ENCODE results near the gene LCLAT1. TPM values are rescaled to one million over a fixed set of nuclear protein-coding genes. Genes with fewer than 3 reads are reported as not detected.

LCLAT1 gene
- total RNA-seq, 4 donors from 2014 or later: 10.3 to 20.6 (median 17.7) TPM

DNA sequence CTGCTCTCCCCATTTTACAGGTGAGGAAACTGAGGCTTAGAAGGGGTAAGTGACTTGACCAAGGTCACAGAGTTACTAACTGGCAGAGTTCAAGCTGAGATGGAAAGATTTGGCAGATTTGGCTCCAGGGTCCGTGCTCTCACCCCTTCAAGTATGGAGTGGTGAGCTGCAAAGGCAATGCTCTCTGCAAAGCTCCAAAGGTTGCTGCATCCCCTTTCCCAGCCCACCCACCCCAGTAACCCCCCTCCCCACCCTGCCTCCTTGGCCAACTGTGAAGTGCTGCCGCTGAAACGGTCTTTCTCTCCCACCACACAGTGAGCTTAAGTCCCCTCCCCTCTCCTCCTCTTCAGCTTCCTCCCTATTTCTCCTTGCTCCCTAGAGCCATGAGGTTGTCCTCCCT lies 207.4 kb downstream of the LCLAT1 start:
- Histone ChIP-seq H3K4me1 (no peaks in the 10 kb centered on the region), H3K36me3 (no peaks in the 10 kb centered on the region), H3K9me3 (no peaks in the 10 kb centered on the region), H3K27me3 (no peaks in the 10 kb centered on the region), H3K4me3 (no peak overlapping the region), H3K27ac (no peak overlapping the region)
- WGBS: 89% methylated on average over 3 of the region's 3 CpGs
- TF ChIP-seq EP300 (IDR thresholded peaks at IDR 0.05): no peak
- no peak for DNase-seq (ENCODE audit: low spot score in 2 of 2)

GRCh38 chr2:30655211-30655610 lies 208.2 kb downstream of the LCLAT1 start:
- WGBS: 71% methylated on average over 5 of the region's 6 CpGs

DNA sequence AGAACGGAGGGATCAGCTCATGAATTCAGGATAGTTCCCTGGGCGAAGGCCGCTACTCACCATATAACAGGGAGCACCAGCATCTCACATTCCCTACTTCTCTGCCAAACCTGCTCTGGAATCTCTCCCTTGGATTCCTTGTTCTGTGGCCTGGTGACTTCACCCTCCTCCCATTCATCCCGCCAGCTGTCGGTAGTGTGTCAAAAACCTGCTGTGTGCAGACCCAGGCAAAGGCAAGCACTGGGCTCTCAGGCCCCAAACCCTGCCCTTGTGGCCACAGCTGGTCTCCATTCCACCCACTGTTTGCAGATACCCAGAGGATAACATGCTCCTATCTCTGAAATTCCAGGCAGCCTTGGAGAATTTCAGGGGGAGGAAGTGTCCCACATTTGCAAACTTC lies 208.6 kb downstream of the LCLAT1 start:
- DNase-seq (ENCODE audit: low spot score in 2 of 2): no peak
- Histone ChIP-seq H3K4me1 (no peaks in the 10 kb centered on the region), H3K4me3 (no peak overlapping the region), H3K36me3 (no peaks in the 10 kb centered on the region), H3K9me3 (no peaks in the 10 kb centered on the region), H3K27me3 (no peaks in the 10 kb centered on the region), H3K27ac (no peak overlapping the region)
- TF ChIP-seq, protein P1, sequence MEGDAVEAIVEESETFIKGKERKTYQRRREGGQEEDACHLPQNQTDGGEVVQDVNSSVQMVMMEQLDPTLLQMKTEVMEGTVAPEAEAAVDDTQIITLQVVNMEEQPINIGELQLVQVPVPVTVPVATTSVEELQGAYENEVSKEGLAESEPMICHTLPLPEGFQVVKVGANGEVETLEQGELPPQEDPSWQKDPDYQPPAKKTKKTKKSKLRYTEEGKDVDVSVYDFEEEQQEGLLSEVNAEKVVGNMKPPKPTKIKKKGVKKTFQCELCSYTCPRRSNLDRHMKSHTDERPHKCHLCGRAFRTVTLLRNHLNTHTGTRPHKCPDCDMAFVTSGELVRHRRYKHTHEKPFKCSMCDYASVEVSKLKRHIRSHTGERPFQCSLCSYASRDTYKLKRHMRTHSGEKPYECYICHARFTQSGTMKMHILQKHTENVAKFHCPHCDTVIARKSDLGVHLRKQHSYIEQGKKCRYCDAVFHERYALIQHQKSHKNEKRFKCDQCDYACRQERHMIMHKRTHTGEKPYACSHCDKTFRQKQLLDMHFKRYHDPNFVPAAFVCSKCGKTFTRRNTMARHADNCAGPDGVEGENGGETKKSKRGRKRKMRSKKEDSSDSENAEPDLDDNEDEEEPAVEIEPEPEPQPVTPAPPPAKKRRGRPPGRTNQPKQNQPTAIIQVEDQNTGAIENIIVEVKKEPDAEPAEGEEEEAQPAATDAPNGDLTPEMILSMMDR (IDR thresholded peaks at IDR 0.05): no peak
- TF ChIP-seq EP300 (IDR thresholded peaks at IDR 0.05) (no peak), POLR2A (IDR thresholded peaks at IDR 0.05) (no peak), POLR2AphosphoS5 (IDR thresholded peaks at IDR 0.05) (no peak)
- 75% methylated on average over 5 of the region's 5 CpGs for WGBS

More at GRCh38 chr2:30655211-30655610, 208.2 kb downstream of the LCLAT1 start:
- Histone ChIP-seq H3K36me3 (no peaks in the 10 kb centered on the region), H3K9me3 (no peaks in the 10 kb centered on the region), H3K4me1 (no peaks in the 10 kb centered on the region), H3K27me3 (no peaks in the 10 kb centered on the region), H3K27ac (no peak overlapping the region), H3K4me3 (no peak overlapping the region)
- TF ChIP-seq POLR2A (IDR thresholded peaks at IDR 0.05) (no peak), POLR2AphosphoS5 (IDR thresholded peaks at IDR 0.05) (no peak), EP300 (IDR thresholded peaks at IDR 0.05) (no peak)
- TF ChIP-seq, protein P1 (IDR thresholded peaks at IDR 0.05): no peak
- DNase-seq (ENCODE audit: low spot score in 2 of 2): no peak

GRCh38 chr2:30656079-30656478 lies 209.0 kb downstream of the LCLAT1 start:
- no peaks in the 10 kb centered on the region for H3K4me1 ChIP-seq
- H3K36me3 ChIP-seq: no peaks in the 10 kb centered on the region
- 71% methylated on average over 4 of the region's 4 CpGs for WGBS
- TF ChIP-seq, protein P1 (IDR thresholded peaks at IDR 0.05): no peak
- TF ChIP-seq EP300 (IDR thresholded peaks at IDR 0.05): no peak
- no peak for TF ChIP-seq POLR2AphosphoS5 (IDR thresholded peaks at IDR 0.05)
- no peak for TF ChIP-seq POLR2A (IDR thresholded peaks at IDR 0.05)
- no peak overlapping the region for H3K4me3 ChIP-seq
- H3K27me3 ChIP-seq: no peaks in the 10 kb centered on the region
- no peaks in the 10 kb centered on the region for H3K9me3 ChIP-seq
- DNase-seq (ENCODE audit: low spot score in 2 of 2): no peak
- no peak overlapping the region for H3K27ac ChIP-seq

GRCh38 chr2:30661173-30662107 lies 214.4 kb downstream of the LCLAT1 start:
- DNase-seq (ENCODE audit: low spot score in 2 of 2): no peak
- Histone ChIP-seq H3K4me1 (peaks cover 3% of the 10 kb centered on the region), H3K27me3 (no peaks in the 10 kb centered on the region), H3K4me3 (no peak overlapping the region), H3K9me3 (no peaks in the 10 kb centered on the region), H3K27ac (no peak overlapping the region), H3K36me3 (no peaks in the 10 kb centered on the region)
- TF ChIP-seq, protein P1 (IDR thresholded peaks at IDR 0.05): no peak
- TF ChIP-seq EP300 (IDR thresholded peaks at IDR 0.05): no peak
- no peak for TF ChIP-seq POLR2AphosphoS5 (IDR thresholded peaks at IDR 0.05)
- no peak for TF ChIP-seq POLR2A (IDR thresholded peaks at IDR 0.05)
- WGBS: 87% methylated on average over 5 of the region's 5 CpGs

All from suprapubic skin (tissue), 4 donors.